IMR-90 (cell line): ENCODE data around the gene ENKUR.

ENCODE experiments used
- CTCF ChIP-seq: conservative IDR thresholded peaks from 2 replicates; pipeline ENCODE4 v1.5.1; 2012; ENCODE audit warnings: mild to moderate bottlenecking, low read depth, low read length, improper control_type of control experiment
- FOS ChIP-seq: fragments of 150-350 bp; IDR thresholded peaks from 2 replicates; pipeline ENCODE4 v1.6.1; 2016; ENCODE audit warnings: low read depth, low read length
- MAFK ChIP-seq: IDR thresholded peaks from 2 replicates; pipeline ENCODE4 v1.6.1; 2012; ENCODE audit warnings: low read depth, low read length, improper control_type of control experiment

- TF ChIP-seq MAFK: no peak
- no peak for TF ChIP-seq CTCF
- TF ChIP-seq FOS: no peak
Measured at GRCh38 chr10:24983946-24984345, 32.0 kb downstream of the ENKUR start.
